HG03457 (cell line): ENCODE data around the gene MUC4.
"Not testable (repeated sequence)": the region's sequence is repeated elsewhere in the genome, so short reads cannot be mapped to it uniquely, and the experiment has no call there.

Experiments used
- ATAC-seq: cut with Tn5 transposase; IDR thresholded peaks from one replicate; pipeline ENCODE4 v1.9.1; 2021; ENCODE audit warnings: moderate number of reproducible peaks; ENCODE audit not compliant: unreplicated experiment

MUC4 gene

DNA sequence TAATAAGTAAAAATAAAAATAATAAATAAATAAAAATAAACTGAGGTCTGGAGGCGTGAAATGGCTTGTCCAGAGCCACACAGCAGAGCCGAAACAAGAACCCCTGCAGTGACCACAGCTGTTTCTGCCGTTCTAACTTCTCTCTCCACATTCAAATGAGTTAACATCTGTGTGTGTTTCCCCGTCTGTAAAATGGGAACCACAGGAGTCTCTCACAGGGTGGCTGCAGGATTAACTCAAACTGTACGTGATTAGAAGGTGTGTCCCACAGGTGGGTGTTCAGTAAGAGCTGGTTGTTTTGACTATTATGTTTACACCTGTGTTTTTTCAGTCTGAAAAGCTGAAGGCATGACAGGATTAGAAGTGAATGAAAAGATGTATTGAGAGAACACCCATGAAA lies 27.0 kb upstream of the MUC4 start:
- no peak for ATAC-seq

DNA sequence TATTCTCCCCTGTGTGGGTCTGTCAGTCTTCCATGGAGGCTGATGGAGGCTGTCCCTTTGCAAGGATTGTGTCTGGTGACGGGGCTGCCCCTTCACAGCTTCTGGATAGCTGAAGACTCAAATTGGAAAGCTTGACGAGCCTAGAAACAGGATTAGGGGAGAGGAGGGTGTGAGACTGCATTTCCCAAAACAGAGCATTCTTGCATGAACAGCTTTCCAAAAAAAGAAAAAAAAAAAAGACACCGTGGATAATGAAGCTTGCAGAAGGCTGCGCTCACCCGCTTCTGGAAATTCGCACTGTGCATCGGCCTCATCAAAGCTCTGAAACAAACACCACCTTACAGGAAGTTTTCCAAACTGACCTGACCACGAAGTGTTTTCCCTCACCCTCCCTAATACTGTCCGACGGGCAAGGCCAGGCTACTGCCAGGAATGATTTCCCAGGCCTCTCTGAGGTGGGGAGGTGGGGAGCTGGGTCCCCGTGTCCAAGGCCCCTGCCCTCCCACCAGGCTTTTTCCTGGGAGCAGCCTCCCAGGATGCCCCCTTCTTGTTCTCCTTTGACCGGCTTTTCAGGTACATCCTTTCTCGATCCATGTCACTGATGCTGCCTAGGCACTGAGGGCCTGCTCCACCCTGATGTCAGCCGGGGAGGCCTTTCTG lies 24.9 kb upstream of the MUC4 start:
- ATAC-seq: no peak

DNA sequence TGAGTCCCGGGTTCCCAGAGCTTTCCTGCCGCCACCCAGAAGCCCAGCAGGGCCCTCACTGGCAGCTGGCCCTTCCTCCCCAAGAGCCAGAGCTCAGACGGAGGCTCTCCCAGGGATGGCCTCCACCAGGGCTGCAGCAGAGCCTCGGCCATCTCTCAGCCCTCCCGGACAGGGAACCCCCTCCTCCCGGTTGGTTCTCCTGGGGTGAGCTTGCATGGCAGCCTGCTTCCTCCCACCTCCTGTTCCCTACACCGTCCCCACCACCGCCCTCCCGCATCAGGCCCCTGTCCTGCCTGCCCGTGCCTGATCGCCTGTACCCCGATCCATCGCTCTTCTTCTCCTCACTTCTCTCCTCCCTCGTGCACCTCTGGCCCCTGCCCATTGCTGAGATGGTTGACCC lies 24.1 kb upstream of the MUC4 start:
- ATAC-seq: no peak

DNA sequence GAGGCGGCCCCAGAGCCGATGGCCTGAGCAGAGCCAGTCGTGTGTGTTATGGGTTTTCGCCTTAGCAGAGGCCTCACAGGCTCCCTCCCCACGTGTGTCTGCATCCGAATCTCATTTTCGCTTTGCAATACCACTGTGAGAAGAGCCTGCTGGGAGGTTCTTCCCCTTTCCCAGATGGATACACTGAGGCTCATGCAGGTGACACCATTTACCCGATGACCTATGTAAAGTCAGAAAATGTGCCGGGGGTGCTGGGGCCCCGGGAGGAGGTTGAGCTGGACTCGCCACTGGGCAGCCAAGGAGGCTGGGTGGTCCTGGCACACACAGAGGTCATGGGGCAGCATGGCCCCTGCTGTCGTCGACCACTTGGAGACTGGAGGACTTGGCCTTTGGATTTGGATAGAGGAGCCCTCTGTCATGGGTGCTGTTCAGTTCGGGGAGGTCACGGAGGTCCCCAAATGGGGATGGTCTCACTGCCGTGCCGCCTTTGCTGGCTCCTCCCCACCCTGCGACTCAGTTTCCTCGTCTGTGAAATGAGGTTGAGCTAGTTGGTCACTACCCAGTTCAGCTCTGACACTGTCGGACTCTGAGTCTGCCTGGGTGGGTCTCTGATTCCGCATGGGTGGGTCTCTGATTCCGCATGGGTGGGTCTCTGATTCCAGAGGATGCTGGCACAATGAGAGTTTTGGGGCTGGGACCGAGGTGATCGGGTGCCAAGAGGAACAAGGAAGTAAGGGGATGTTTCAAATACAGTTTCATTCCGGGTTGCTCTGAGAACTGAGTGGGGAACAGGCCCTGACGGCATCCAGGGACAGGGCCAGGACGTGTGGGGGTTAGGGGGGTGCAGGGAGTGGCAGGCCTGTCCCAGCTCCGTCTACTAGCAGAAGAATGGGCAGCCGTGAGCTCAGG lies 23.2 kb upstream of the MUC4 start:
- no peak for ATAC-seq

DNA sequence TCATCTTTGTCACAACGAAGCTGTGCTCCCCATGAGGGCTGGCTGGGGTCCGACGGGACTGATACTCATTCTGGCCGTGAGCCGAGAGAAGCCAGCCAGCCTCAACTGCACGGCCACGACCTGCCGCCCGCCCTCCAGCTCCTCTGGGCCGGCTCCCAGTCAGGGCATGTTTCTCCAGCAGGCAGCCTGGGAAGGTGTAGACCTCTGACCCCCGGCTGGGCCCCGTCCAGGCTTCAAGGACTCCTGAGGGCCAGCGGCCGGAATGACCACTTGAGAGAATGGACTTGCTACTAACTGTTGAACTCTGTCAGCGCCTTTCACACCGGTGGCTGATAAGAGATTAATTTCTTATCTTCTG lies 18.1 kb upstream of the MUC4 start:
- no peak for ATAC-seq

DNA sequence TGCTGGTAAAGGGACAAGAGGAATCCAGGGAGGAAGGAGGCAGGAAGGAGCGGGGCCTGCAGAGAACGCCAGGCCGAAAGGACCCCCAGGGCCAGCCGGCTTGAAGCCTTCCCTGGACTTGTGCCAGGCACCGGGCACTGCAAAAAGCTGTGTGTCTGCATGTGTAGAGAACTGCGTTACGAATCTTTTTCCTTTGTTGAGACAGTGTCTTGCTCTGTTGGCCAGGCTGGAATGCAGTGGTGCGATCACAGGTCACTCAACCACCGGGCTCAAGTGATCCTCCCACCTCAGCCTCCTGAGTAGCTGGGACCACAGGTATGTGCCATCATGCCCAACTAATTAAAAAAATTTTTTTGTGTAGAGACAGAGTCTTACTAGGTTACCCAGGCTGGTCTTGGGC lies 17.0 kb upstream of the MUC4 start:
- no peak for ATAC-seq

DNA sequence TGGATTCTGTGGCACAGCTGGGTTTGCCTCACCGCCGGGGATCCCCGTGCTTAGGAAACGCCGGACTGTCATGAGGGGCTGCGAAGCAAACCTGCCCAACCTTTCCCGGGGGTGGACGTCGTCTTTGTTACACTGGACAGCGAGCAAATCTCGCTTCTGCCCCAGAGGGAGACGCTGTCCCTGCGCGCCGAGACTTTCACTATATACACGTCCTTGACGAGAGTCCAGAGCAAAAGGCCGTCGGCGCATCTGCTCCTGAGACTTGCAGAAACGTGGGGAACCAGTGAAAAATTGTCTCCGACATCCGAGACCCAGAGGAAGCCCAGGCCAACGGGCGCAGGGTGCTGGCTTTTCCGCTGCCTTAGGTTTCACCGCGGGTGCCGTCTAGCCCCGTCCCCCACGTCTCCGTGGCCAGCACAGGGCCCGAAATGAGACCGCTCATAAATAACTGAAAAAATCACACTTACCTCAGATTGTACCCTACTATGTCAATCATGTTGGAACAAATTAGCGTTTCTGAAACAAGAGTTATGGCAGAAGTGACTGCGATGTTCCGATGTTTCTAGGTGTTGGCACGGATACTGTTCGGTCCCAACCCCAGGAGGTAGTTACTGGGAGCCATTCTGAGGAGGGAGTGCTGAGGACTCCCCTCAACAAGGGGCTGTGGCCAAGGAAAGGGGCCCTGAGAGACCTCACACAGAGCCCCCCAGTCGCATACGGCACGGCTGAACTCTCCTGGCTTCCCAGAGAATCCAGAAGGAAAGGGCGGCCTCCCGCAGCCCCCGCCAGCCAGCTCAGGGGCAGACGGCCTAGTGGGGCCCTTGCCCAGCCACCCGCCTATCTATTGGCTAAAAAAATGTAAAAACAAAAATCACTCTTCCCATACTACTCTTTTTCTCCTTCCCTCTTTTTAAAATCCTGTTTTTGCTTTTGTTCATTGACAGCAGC lies 14.4 kb upstream of the MUC4 start:
- ATAC-seq: no peak

DNA sequence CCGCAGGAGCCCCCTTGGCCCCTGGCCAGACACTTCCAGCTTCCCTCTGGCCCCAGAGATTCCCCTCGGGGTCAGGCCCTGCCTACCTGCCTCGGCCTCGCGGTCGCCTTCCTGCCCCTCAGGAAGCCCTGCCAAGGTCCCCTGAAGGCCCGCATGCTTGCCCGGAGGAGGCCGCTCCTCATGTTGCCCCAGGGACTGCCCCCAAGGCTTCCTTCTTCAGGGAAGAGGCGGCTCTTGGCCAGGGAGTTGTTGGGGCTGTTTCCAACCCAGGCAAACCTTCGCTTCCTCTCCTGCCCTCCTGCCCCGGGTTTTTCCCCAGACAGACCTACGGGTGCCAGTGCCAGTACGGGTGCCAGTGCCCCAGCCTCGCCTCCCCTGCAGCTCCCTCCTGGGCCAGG lies 13.5 kb upstream of the MUC4 start:
- no peak for ATAC-seq

DNA sequence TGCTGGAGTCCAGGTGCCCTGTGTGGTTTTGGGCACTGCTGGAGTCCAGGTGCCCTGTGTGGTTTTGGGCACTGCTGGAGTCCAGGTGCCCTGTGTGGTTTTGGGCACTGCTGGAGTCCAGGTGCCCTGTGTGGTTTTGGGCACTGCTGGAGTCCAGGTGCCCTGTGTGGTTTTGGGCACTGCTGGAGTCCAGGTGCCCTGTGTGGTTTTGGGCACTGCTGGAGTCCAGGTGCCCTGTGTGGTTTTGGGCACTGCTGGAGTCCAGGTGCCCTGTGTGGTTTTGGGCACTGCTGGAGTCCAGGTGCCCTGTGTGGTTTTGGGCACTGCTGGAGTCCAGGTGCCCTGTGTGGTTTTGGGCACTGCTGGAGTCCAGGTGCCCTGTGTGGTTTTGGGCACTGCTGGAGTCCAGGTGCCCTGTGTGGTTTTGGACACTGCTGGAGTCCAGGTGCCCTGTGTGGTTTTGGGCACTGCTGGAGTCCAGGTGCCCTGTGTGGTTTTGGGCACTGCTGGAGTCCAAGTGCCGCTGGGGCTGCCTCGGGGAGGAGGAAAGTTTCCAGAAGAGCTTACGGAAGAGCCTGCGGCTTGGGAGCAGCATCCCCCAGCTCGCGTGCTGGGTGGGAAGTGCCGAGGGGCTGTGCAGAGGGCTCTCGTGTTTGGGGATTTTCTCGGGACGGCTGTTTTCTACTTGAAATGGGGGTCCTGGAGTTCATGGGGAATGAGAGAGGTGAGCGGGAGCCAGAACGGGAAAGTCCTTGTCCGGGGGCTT lies 12.9 kb upstream of the MUC4 start:
- ATAC-seq: not testable (repeated sequence)

DNA sequence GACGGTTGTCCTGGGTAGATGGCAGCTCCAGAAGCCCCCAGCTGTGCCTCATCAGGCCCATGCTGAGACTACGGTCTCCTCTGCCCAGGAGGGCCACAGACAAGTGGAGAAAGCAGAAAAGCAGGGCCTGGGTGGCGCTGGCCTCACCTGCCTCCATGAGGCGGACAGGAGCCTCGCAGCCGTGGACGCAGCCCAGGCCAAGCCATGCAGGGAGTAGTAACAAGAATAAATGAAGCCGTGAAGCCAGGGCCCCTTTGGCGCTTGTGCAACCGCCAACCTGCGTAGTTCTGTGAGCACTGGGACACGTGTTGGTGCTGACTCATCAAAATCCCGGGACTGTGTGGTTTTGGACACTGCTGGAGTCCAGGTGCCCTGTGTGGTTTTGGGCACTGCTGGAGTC lies 12.3 kb upstream of the MUC4 start:
- no peak for ATAC-seq

DNA sequence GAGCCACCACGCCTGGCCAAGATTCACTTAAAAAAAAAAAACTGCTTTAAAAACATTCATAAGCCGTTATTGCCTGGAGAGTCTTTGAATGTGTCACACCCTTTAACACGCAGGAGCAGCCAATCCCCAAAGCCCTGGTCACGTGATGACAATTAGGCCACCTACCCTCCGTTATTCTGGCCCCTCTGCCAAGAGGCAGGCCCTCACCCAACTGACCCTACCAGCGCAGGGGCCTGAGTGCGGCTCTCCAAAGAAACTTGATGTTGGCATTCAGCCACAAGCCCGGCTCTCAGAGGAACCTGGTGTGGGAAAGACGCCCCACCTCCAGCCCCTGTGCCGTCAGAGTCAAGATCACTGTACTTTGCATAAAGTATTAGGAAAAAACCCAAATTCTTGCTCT lies 11.6 kb upstream of the MUC4 start:
- ATAC-seq: no peak

DNA sequence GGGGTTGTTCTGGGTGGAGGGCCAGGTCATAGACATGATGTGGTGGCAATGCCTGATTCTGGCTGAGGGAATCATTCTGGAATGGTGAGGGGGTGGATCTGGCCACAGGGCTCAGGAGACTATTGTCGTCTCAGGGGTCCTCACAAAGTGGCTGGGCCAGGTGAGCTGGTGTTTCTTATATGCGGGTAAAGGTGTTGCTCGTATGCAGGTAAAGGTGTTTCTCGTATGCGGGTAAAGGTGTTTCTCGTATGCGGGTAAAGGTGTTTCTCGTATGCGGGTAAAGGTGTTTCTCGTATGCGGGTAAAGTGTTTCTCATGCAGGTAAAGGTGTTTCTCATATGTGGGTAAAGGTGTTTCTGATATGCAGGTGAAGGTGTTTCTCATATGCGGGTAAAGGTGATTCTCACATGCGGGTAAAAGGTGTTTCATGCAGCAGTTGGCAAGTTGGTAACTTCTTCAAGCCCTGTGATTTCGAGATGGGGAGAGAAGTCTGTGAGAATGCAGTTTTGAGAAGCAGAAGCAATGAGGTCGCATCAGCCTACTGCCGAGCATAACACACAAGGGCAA lies 10.5 kb upstream of the MUC4 start:
- no peak for ATAC-seq

DNA sequence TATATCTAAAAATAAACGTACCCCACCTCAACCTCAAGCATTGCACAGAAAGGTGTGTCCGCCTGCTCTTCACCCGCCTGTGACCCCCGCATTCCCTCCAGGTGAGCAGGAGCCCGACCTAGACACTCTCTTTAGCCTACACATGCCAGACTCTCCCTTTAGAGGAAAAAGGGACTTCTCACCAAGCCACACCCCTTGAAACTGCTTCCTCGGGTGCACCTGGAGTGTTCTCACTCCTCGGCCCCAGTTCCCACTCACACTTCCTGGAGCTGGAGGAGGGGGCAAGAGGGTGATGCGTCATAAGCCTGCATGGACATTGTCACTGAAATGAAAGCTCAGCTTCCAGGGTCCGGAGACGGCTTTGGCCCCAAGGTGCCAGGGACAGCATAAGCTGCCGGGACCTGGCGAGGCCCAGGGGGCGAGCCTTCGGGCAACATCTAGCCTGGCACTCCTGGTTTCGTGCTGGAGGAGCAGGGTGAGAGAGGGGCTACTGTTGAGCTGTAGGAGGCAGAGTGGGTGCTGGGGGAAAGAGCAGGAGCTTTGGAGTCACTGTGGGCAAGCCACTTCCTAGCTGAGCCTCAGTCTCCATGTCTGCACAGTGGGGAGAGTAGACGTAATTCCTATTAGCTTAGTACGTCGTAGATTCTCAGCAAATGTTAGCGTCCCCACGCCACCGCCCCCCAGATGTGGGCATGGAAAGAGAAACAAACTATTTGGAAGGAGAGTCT lies 9.8 kb upstream of the MUC4 start:
- ATAC-seq: no peak

DNA sequence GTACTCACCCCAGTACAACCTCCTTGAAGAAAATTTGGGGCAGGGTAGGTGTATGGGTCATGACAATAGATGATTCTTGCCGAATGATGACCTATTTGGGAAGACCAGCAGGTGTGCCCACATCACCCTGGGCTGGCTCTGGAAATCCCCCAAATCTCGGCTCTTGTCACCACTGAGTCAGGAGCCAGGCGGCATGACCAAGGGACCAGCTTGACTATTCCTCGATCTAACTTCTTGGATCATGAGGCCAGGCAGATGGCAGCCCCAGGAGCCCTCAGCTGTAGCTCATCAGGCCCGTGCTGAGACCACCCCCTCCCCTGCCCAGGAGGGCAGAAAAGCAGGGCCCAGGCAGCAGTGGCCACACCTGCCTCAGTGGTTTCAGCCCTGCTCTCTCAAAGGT lies 9.2 kb upstream of the MUC4 start:
- no peak for ATAC-seq

DNA sequence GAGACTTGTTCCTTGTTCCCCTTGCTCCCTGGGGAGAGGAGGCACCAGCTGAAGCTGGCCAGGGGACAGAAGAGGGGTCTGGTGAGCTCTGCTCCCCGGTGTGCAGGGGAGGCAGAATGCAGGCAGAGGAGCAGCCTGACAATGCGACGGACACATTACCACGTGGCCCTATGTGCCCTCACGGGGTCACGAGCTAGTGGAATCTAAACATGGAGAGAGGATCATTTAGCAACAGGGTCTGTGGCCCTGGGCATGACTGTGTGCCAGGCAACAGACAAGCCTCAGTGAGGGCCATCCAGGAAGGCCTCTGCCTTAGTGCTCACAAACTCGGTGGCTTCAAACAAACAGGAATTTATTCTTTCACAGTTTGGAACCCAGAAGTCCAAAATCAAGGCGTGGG lies 8.5 kb upstream of the MUC4 start:
- ATAC-seq: no peak

DNA sequence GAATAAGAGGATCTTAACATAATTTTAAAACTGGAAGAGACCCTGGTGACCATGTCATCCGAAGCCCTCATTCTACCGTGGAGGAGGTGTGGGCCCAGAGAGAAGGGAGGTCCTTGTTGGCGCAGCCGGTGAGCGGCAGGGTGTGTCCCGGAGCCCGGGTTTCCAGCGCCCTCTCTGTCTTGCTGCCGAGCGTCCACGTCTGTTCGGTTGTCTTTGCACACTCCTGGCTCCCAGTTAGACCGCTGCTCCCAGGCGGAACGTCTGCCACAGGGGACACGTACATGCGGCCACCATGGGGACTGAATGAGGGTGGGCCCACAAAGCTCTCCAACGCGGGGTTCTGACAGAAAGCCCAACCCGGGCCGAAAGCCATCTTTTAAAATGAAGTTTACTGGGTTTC lies 6.6 kb upstream of the MUC4 start:
- no peak for ATAC-seq

DNA sequence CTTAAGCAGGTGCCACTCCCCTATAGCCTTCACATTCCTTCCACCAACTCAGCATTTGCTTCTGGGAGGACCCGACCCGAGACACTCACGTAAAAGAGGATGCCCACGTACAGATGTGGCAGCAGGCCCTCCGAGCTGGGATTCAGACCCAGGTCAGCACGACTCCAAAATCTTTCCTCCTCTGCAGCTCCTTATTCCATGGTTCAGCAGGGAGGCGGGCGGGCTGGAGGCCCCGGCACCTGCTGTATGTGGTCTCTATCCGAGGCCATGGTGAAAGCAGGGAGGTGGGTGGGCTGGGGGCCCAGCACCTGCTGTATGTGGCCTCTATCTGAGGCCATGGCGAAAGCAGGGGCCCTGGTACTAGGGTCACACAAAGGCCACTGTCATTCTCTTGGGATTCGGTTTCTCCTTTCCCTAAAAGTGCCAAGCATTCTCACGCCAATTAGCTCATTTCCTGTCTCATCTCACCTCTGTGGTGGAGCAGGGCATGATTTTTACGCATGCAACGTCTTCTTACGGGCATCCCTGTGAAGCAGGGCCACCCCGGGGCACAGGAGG lies 5.9 kb upstream of the MUC4 start:
- no peak for ATAC-seq

DNA sequence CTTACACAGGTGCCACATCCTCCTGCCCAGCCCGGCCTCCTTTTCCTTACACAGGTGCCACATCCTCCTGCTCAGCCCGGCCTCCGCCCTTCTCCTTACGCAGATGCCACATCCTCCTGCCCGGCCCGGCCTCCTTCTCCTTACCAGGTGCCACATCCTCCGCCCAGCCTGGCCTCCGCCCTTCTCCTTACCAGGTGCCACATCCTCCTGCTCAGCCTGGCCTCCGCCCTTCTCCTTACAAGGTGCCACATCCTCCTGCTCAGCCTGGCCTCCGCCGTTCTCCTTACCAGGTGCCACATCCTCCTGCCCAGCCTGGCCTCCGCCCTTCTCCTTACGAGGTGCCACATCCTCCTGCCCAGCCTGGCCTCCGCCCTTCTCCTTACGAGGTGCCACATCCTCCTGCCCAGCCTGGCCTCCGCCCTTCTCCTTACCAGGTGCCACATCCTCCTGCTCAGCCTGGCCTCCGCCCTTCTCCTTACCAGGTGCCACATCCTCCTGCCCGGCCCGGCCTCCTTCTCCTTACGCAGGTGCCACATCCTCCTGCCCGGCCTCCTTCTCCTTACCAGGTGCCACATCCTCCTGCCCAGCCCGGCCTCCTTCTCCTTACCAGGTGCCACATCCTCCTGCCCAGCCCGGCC lies 4.7 kb upstream of the MUC4 start:
- ATAC-seq: not testable (repeated sequence)

DNA sequence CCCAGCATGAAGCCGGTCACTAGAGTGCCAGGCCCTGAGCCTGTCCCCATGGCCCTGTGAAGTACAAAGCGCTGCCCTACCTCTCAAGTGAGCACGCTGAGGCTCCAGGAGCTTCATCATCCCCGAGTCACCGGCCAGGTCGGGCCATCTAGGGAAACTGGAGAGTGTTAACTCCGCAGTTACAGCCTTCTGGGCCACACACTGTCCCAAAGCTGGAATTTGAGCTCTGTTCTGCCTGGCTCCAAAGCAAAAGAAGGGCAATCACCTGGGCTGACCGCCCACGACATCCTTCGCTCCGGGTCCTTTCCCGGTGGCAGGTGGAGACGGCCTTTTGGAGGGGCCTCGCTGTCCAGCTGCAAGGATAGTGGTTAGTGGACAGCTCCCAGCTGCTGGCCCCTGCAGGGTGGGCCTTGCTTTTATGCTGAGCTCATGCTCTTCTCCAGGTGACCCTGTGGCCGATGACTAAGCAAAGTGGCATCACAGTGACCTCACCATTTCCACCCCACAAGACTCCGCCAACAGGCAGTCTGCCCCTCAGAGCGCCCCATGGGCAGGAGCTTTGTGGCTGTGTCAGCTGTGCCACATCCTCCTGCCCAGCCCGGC lies 3.5 kb upstream of the MUC4 start:
- no peak for ATAC-seq
